Right ventricle myocardium superior (tissue), 1 donor: ENCODE measurements around the gene BRF1. TPM values are rescaled to one million over a fixed set of nuclear protein-coding genes. Genes with fewer than 3 reads are reported as not detected.
A peak's percentile ranks its signal among the peaks of the same experiment; 100 is the strongest.

Experiments used
- ATAC-seq: fragments of 200-7000 bp; cut with Tn5 transposase; one replicate; pipeline ENCODE4 v1.9.1; 2020; ENCODE audit warnings: mild to moderate bottlenecking; ENCODE audit not compliant: poor library complexity
- DNase-seq: peaks from one replicate; pipeline ENCODE4 v3.0.0-alpha.2; 2020
- intact Hi-C: fragments of 100-400 bp; cut with DNase I; formaldehyde crosslinking; loops from one replicate; pipeline ENCODE4 v1.11.2; 2022
- total RNA-seq: library from RNA; stranded (reverse); fragmentation: NEBNext Ultra II Directional; extraction: Animal tissue kit (Norgen Biotek cat#: 25700); gene quantifications from one replicate; pipeline ENCODE4 v1.2.1, GENCODE V29; 2021
- donor health status: DM: no; HTN: yes; CAD: no; lungs with severe emphysema.

BRF1 gene
- total RNA-seq, 1 donor from 2014 or later = 17.5 TPM

DNA sequence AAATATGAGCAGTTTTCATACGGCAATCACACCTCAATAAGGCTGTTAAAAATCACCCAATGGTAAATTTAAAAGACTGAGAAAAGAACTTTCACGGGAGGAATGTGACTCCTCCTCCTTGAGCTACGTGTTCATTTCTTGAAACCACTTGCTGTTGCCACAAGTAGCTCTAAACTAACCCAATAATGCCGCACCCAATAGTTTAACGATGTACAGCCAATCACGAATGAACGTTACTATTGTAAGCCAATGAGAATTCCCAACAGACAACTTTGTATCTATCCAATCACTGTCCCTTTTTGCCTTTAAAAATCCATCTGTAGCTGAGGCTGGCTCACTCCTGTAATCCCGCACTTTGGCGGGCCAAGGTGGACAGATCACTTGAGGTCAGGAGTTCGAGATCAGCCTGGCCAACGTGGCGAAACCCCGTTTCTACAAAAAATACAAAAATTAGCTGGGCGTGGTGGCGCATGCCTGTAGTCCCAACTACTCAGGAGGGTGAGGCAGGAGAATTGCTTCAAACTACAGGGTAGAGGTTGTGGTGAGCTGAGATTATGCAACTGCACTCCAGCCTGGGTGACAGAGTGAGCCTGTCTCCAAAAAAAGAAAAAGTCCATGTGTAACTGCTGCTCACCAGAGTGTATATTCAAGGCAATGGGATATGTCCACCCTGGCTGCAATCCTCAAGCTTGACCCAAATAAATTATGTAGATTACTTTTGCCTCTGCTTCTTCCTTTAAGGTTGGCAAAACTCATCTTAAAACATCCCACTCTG is 76.8 kb downstream of the BRF1 start:
- DNase-seq = no peak
- intact Hi-C loops = no loop called here
- ATAC-seq = no peak

- ATAC-seq (no peak), DNase-seq (no peak)
- intact Hi-C loops = no loop called here
Observed at GRCh38 chr14:105223260-105223659, 77.5 kb downstream of the BRF1 start.

- ATAC-seq (no peak), DNase-seq (no peak)
- intact Hi-C loops = no loop called here
Observed at GRCh38 chr14:105221598-105222178, 79.1 kb downstream of the BRF1 start.

GRCh38 chr14:105220699-105221597 is 79.9 kb downstream of the BRF1 start:
- intact Hi-C loops = no loop called here
- DNase-seq (no peak), ATAC-seq (peak; percentile 88)

- intact Hi-C loops = no loop called here
- ATAC-seq (no peak), DNase-seq (no peak)
Observed at GRCh38 chr14:105219753-105220152, 81.0 kb downstream of the BRF1 start.

GRCh38 chr14:105219043-105219612 is 81.7 kb downstream of the BRF1 start:
- no peak for ATAC-seq
- intact Hi-C loops = no loop called here
- no peak for DNase-seq

- ATAC-seq (no peak), DNase-seq (no peak)
- intact Hi-C loops = no loop called here
Observed at GRCh38 chr14:105218611-105219010, 82.2 kb downstream of the BRF1 start.

DNA sequence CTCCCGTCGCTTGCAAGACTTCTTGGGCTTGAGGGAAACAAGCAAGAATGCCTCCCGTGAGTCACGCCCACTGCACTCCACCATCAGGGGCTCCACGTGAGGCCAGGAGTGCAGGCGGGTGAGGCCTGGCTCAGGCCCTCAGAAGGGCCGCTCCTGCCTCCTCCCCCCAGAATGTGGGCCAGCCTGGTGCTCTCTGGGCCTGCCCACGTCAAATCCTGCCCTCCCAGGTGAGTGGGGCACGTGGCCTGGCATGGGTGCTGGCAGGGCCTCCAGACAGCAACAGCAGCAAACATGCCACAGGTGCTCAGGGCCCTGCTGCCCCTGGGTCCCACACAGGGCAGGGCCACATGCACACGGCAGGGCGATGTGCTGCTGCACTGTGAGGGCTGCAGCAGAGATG is 83.0 kb downstream of the BRF1 start:
- DNase-seq (no peak), ATAC-seq (no peak)
- intact Hi-C loops = no loop called here

DNA sequence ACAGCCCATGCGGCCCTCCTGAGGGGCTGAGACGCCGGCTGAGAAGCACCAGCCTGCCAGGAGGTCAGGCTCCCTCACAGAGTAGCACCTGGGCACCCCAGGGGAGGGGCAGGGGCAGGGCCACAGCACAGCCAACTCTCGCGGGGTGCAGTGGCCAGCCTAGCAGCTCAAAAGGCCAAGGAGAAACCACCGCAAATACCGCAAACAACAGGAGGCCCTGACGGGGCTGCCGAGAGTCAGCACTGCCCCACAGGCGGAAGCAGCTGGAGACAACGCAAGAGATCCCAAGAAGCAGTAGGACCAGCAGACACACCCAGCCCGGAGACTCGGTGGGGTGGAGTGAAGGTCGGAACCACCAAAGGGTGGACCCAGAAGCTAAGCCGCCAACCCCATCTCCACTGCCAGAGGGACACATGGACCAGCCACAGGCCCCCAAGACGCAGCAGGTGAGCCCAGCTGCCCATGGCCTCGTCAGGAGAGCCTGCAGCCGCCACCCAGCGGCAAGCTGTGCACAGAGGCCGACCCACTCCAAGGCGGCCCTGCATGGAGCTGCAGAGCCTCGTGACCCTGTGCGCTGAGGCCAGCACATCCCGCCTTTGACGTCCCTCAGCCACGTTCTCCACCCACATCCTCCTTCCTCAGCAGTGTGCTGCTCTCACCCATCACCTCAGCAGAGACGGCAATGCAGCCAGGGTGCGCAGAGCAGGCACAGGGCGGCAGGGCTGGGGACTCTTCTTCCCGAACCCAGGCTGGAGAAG is 84.1 kb downstream of the BRF1 start:
- no peak for ATAC-seq
- no peak for DNase-seq
- intact Hi-C loops = no loop called here

DNA sequence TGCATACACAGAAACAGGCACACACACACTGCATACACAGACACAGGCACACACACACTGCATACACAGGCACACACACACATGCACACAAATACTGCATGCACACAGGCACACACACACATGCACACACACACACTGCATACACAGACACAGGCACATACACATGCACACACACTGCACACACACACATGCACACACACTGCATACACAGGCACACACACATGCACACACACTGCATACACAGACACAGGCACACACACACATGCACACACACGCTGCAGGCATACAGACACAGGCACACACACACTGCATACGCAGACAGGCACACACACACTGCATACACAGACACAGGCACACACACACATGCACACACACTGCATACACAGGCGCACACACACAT is 85.2 kb downstream of the BRF1 start:
- no peak for ATAC-seq
- intact Hi-C loops = no loop called here
- DNase-seq = no peak

GRCh38 chr14:105214324-105214915 is 86.4 kb downstream of the BRF1 start:
- DNase-seq (no peak), ATAC-seq (no peak)
- intact Hi-C loops = no loop called here

DNA sequence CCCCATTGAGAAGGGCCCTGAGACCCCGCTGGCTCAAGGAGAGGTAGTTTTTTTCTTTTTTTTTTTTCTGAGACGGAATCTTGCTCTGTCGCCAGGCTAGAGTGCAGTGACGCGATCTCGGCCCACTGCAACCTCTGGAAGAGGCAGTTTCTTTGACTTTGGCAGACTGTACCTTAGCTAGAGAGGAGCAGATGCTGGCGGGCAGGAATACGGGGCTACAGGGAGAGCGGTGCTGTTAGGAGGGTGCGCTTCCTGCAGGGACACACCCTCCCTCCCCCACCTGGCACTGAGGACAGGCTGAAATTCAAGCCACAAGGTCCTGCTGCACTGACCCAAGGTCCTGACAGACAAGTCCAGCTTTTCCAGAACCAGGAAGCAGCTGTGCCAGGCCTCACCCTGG is 87.4 kb downstream of the BRF1 start:
- DNase-seq (no peak), ATAC-seq (no peak)
- intact Hi-C loops = no loop called here

- DNase-seq (no peak), ATAC-seq (no peak)
- intact Hi-C loops = no loop called here
Observed at GRCh38 chr14:105212541-105213300, 88.1 kb downstream of the BRF1 start.

- ATAC-seq (no peak), DNase-seq (no peak)
- intact Hi-C loops = no loop called here
Observed at GRCh38 chr14:105211758-105212089, 89.1 kb downstream of the BRF1 start.

DNA sequence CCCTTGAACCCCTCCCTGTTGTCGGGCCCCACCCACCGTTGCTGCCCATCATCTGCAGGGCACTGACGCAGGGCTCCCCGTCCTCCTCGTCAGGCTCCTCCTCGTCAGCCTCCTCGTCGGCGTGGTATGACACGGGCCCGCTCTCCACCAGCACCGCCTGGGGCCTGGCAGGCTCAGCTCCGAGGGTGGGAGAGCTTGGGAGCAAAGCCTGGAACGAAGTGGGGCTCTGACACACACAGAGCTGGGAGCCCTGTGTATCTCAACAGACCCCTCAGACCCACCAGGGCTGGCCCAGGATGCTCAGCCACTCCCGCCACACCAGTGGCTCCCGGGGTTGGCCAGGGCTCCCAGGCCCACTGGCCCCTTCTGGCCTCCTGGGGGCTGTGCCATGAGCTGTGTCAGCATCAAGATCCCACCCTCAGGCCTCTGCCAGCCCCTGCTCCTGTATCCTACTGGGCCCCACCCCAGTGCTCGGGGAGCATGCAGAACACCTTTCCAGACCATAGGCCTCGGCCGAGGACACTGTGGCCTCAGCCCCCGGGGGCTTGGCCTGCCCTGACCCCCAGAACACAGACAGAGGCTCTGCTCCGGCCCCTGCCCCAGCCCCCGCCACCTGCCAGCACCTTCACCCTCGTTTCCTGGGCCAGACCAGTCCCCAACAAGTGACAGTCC is 89.6 kb downstream of the BRF1 start:
- intact Hi-C loops = no loop called here
- DNase-seq = no peak
- no peak for ATAC-seq

- ATAC-seq (no peak), DNase-seq (no peak)
- intact Hi-C loops = no loop called here
Observed at GRCh38 chr14:105210266-105211025, 90.4 kb downstream of the BRF1 start.

GRCh38 chr14:105209646-105210045 is 91.2 kb downstream of the BRF1 start:
- no peak for DNase-seq
- intact Hi-C loops = no loop called here

More at GRCh38 chr14:105209646-105210045, 91.2 kb downstream of the BRF1 start:
- no peak for ATAC-seq
